H9 (cell line): ENCODE results near the gene SUPT20HL1. TPM values are rescaled to one million over a fixed set of nuclear protein-coding genes. Genes with fewer than 3 reads are reported as not detected.
"Not testable (repeated sequence)": the region's sequence is repeated elsewhere in the genome, so short reads cannot be mapped to it uniquely, and the experiment has no call there.

Experiments
- DNase-seq: peaks from one replicate; pipeline ENCODE4 v3.0.0-alpha.2; 2017
- H2AFZ ChIP-seq: one replicate; pipeline ENCODE4 v1.6.1; 2013; ENCODE audit warnings: mild to moderate bottlenecking, low read length, control low read depth, moderate library complexity
- H2AK5ac ChIP-seq: 2 replicates; pipeline ENCODE4 v1.6.1; 2013; ENCODE audit warnings: low read length, control low read depth, mixed read lengths; ENCODE audit not compliant: insufficient read length
- H2BK120ac ChIP-seq: one replicate; pipeline ENCODE4 v1.6.1; 2013; ENCODE audit warnings: low read depth, mild to moderate bottlenecking, low read length, control low read depth, inconsistent platforms; ENCODE audit not compliant: poor library complexity, severe bottlenecking
- H2BK12ac ChIP-seq: 2 replicates; pipeline ENCODE4 v1.6.1; 2013; ENCODE audit warnings: low read length, control low read depth, mixed read lengths, low read depth; ENCODE audit not compliant: insufficient read length
- H2BK15ac ChIP-seq: 2 replicates; pipeline ENCODE4 v1.6.1; 2013; ENCODE audit warnings: low read depth, low read length, control low read depth
- H2BK20ac ChIP-seq: one replicate; pipeline ENCODE4 v1.6.1; 2013; ENCODE audit warnings: low read depth, mild to moderate bottlenecking, low read length, control low read depth, inconsistent platforms; ENCODE audit not compliant: poor library complexity, severe bottlenecking
- H2BK5ac ChIP-seq: 2 replicates; pipeline ENCODE4 v1.6.1; 2013; ENCODE audit warnings: low read length, control low read depth, mixed read lengths; ENCODE audit not compliant: insufficient read length
- H3K14ac ChIP-seq: 2 replicates; pipeline ENCODE4 v1.6.1; 2013; ENCODE audit warnings: low read length, control low read depth; ENCODE audit not compliant: insufficient read depth
- H3K18ac ChIP-seq: 2 replicates; pipeline ENCODE4 v1.6.1; 2013; ENCODE audit warnings: low read depth, mild to moderate bottlenecking, mixed read lengths, low read length, control low read depth; ENCODE audit not compliant: insufficient read length
- H3K23ac ChIP-seq: 2 replicates; pipeline ENCODE4 v1.6.1; 2013; ENCODE audit warnings: low read length, control low read depth, mixed read lengths, low read depth; ENCODE audit not compliant: insufficient read length
- H3K23me2 ChIP-seq: 2 replicates; pipeline ENCODE4 v1.6.1; 2013; ENCODE audit warnings: low read depth, mild to moderate bottlenecking, mixed read lengths, low read length, control low read depth; ENCODE audit not compliant: insufficient read length, poor library complexity, severe bottlenecking
- H3K27ac ChIP-seq: 2 replicates; pipeline ENCODE4 v1.5.1; 2013; ENCODE audit warnings: low read length, control low read depth, mixed read lengths, low read depth; ENCODE audit not compliant: insufficient read length
- H3K27me3 ChIP-seq: 2 replicates; pipeline ENCODE4 v1.6.1; 2013; ENCODE audit warnings: low read length, control low read depth, inconsistent platforms; ENCODE audit not compliant: insufficient read depth
- H3K4ac ChIP-seq: 2 replicates; pipeline ENCODE4 v1.6.1; 2013; ENCODE audit warnings: low read depth, mild to moderate bottlenecking, control low read depth, inconsistent platforms, low read length, moderate library complexity
- H3K4me1 ChIP-seq: 2 replicates; pipeline ENCODE4 v1.6.1; 2013; ENCODE audit warnings: low read length, control low read depth, inconsistent platforms; ENCODE audit not compliant: insufficient read depth
- H3K4me2 ChIP-seq: 2 replicates; pipeline ENCODE4 v1.6.1; 2013; ENCODE audit warnings: low read length, control low read depth, mixed read lengths; ENCODE audit not compliant: insufficient read length, insufficient read depth
- H3K56ac ChIP-seq: 2 replicates; pipeline ENCODE4 v1.6.1; 2013; ENCODE audit warnings: low read depth, mild to moderate bottlenecking, mixed read lengths, low read length, control low read depth; ENCODE audit not compliant: insufficient read length
- H3K79me1 ChIP-seq: 2 replicates; pipeline ENCODE4 v1.6.1; 2013; ENCODE audit warnings: low read depth, mild to moderate bottlenecking, moderate library complexity, low read length, control low read depth, inconsistent platforms; ENCODE audit not compliant: insufficient read depth, poor library complexity, severe bottlenecking
- H3K79me2 ChIP-seq: 2 replicates; pipeline ENCODE4 v1.6.1; 2013; ENCODE audit warnings: low read length, control low read depth, inconsistent platforms; ENCODE audit not compliant: insufficient read depth
- H3K9ac ChIP-seq: 2 replicates; pipeline ENCODE4 v1.6.1; 2013; ENCODE audit warnings: low read length, control low read depth, mixed read lengths; ENCODE audit not compliant: insufficient read length; ENCODE audit errors: extremely low read depth
- H3K9me3 ChIP-seq: one replicate; pipeline ENCODE4 v1.6.1; 2013; ENCODE audit warnings: low read depth, low read length, inconsistent platforms; ENCODE audit not compliant: control insufficient read depth
- H3T11ph ChIP-seq: one replicate; pipeline ENCODE4 v1.6.1; 2013; ENCODE audit warnings: mild to moderate bottlenecking, low read length, control low read depth, inconsistent platforms
- H4K20me1 ChIP-seq: one replicate; pipeline ENCODE4 v1.6.1; 2013; ENCODE audit not compliant: control insufficient read depth, insufficient read length, insufficient read depth
- H4K5ac ChIP-seq: 2 replicates; pipeline ENCODE4 v1.6.1; 2013; ENCODE audit warnings: low read depth, mild to moderate bottlenecking, mixed read lengths, low read length, control low read depth; ENCODE audit not compliant: insufficient read length
- H4K8ac ChIP-seq: replicated peaks from 2 replicates; pipeline ENCODE4 v1.6.1; 2013; ENCODE audit warnings: low read length, control low read depth, mixed read lengths, low read depth; ENCODE audit not compliant: insufficient read length
- H4K91ac ChIP-seq: 2 replicates; pipeline ENCODE4 v1.6.1; 2013; ENCODE audit warnings: low read depth, mild to moderate bottlenecking, moderate library complexity, mixed read lengths, low read length, control low read depth; ENCODE audit not compliant: insufficient read length
- H3K27ac Mint-ChIP-seq, 3 experiments: 2 replicates in 2 of 3; 3 replicates in 1 of 3; pipeline ENCODE4 v1.8.0; 2020 to 2021; ENCODE audit warnings: mixed read lengths in 3 of 3, mild to moderate bottlenecking in 1 of 3, moderate library complexity in 1 of 3
- H3K27me3 Mint-ChIP-seq: 2 replicates; pipeline ENCODE4 v1.8.0; 2021; ENCODE audit warnings: low read depth, mild to moderate bottlenecking, moderate library complexity, mixed read lengths
- H3K36me3 Mint-ChIP-seq, 3 experiments: 2 replicates in 2 of 3; 3 replicates in 1 of 3; pipeline ENCODE4 v1.8.0; 2020 to 2021; ENCODE audit warnings: low read depth in 3 of 3, mixed read lengths in 3 of 3; ENCODE audit not compliant: insufficient read depth in 1 of 3
- H3K4me1 Mint-ChIP-seq, 2 experiments: 2 replicates each; pipeline ENCODE4 v1.8.0; 2020; ENCODE audit warnings: mixed read lengths in 2 of 2
- H3K4me3 Mint-ChIP-seq, 2 experiments: 2 replicates in 1 of 2; 3 replicates in 1 of 2; pipeline ENCODE4 v1.8.0; 2020 to 2021; ENCODE audit warnings: mild to moderate bottlenecking in 2 of 2, mixed read lengths in 2 of 2, moderate library complexity in 1 of 2
- H3K9me3 Mint-ChIP-seq, 2 experiments: 2 replicates in 1 of 2; 3 replicates in 1 of 2; pipeline ENCODE4 v1.8.0; 2020; ENCODE audit warnings: mild to moderate bottlenecking in 2 of 2, mixed read lengths in 2 of 2, moderate library complexity in 1 of 2
- CTCF ChIP-seq: fragments of 200-600 bp; sonication (generic); conservative IDR thresholded peaks from 3 replicates; pipeline ENCODE4 v1.8.0; 2021; ENCODE audit warnings: antibody characterized with exemption, mild to moderate bottlenecking
- WGBS: extraction: QIAGEN DNeasy Blood & Tissue Kit; methylation state at CpG from one replicate; pipeline ENCODE4 v1.1.7; 2013; ENCODE audit warnings: missing lambda C conversion rate, low lambda C conversion rate, mixed read lengths; ENCODE audit not compliant: insufficient read length; ENCODE audit errors: extremely low coverage; 5-methylcytosine and 5-hydroxymethylcytosine counted together
- total RNA-seq: library from RNA; stranded (reverse); gene quantifications from 2 replicates; pipeline ENCODE4 v1.2.1, GENCODE V29; 2021

Gene SUPT20HL1
- total RNA-seq, 1 experiment from 2014 or later, result not detected

GRCh38 chrX:24380262-24381187, 20.1 kb downstream of the SUPT20HL1 start:
- Histone ChIP-seq H3K18ac (no peak overlapping the region), H3T11ph (no peak overlapping the region), H4K91ac (no peak overlapping the region), H2AK5ac (no peak overlapping the region), H3K79me2 (no peaks in the 10 kb centered on the region), H4K20me1 (no peaks in the 10 kb centered on the region), H3K4ac (no peak overlapping the region), H3K4me1 (peaks cover 14% of the 10 kb centered on the region; the same call in 1 of the 2 replicates), H3K14ac (no peak overlapping the region), H3K23ac (no peak overlapping the region), H3K4me2 (no peak overlapping the region), H3K9me3 (no peaks in the 10 kb centered on the region), H3K9ac (no peak overlapping the region), H4K8ac (no peak overlapping the region), H3K23me2 (no peaks in the 10 kb centered on the region), H2BK12ac (no peak overlapping the region), H2BK15ac (no peak overlapping the region), H3K56ac (no peak overlapping the region), H2BK20ac (no peak overlapping the region), H3K27me3 (no peaks in the 10 kb centered on the region), H2BK5ac (no peak overlapping the region), H3K79me1 (no peaks in the 10 kb centered on the region), H2AFZ (no peak overlapping the region), H2BK120ac (no peak overlapping the region), H4K5ac (no peak overlapping the region), H3K27ac (no peak overlapping the region)
- no peak for DNase-seq
- Mint-ChIP-seq H3K27ac (peak overlapping the region in 2 of 3 experiments; percentile 30 to 71; a peak in 3 of 7 replicates), H3K4me1 (peaks cover 77 to 80% of the 10 kb centered on the region in 2 experiments), H3K9me3 (no peaks in the 10 kb centered on the region), H3K36me3 (no peaks in the 10 kb centered on the region), H3K27me3 (no peaks in the 10 kb centered on the region), H3K4me3 (peak overlapping the region in 1 of 2 experiments; percentile 5; a peak in 1 of 5 replicates)
- WGBS, result no CpG with 5 or more reads among the region's 9 CpGs
- TF ChIP-seq CTCF, result no peak

GRCh38 chrX:24382315-24382714, 21.9 kb downstream of the SUPT20HL1 start:
- H3K4me2 ChIP-seq, H2BK120ac ChIP-seq, H2AFZ ChIP-seq, DNase-seq, H3K27ac ChIP-seq, H2BK15ac ChIP-seq, H2BK12ac ChIP-seq, H2BK5ac ChIP-seq, H3K56ac ChIP-seq, H3K23me2 ChIP-seq, H3K18ac ChIP-seq, H3K9me3 ChIP-seq, H4K20me1 ChIP-seq, H3K4ac ChIP-seq, H3K23ac ChIP-seq, H3K27me3 Mint-ChIP-seq, H3K79me2 ChIP-seq, H2AK5ac ChIP-seq, H3K27me3 ChIP-seq, H3K9ac ChIP-seq, H3K9me3 Mint-ChIP-seq, H2BK20ac ChIP-seq, H3T11ph ChIP-seq, H4K91ac ChIP-seq, H3K79me1 ChIP-seq, H4K8ac ChIP-seq, H3K36me3 Mint-ChIP-seq, H4K5ac ChIP-seq, H3K14ac ChIP-seq: not testable (repeated sequence)
- Mint-ChIP-seq H3K27ac (peak overlapping the region in 2 of 3 experiments; percentile 1 to 78; a peak in 4 of 7 replicates), H3K4me3 (peak overlapping the region in 1 of 2 experiments; percentile 3; a peak in 2 of 5 replicates), H3K4me1 (peaks cover 78 to 79% of the 10 kb centered on the region in 2 experiments)
- whole genome bisulfite sequencing, result no CpG with 5 or more reads among the region's 5 CpGs
- H3K4me1 ChIP-seq, result peaks cover 12% of the 10 kb centered on the region; the same call in 1 of the 2 replicates
